Colonic mucosa (tissue), 4 donors: ENCODE results near the gene IRF2. TPM values are rescaled to one million over a fixed set of nuclear protein-coding genes. Genes with fewer than 3 reads are reported as not detected.
"Not testable (repeated sequence)": the region's sequence is repeated elsewhere in the genome, so short reads cannot be mapped to it uniquely, and the experiment has no call there.

ENCODE experiments used
- DNase-seq: peaks from one replicate; pipeline ENCODE4 v3.0.0-alpha.2; 2020
- H3K27ac ChIP-seq: fragments of 200-600 bp; one replicate; pipeline ENCODE4 v1.8.0; 2021
- H3K27me3 ChIP-seq: fragments of 200-600 bp; one replicate; pipeline ENCODE4 v1.8.0; 2021
- H3K36me3 ChIP-seq: fragments of 200-600 bp; one replicate; pipeline ENCODE4 v1.8.0; 2021
- H3K4me1 ChIP-seq: fragments of 200-600 bp; one replicate; pipeline ENCODE4 v1.8.0; 2021; ENCODE audit warnings: mild to moderate bottlenecking
- H3K4me3 ChIP-seq: fragments of 200-600 bp; one replicate; pipeline ENCODE4 v1.8.0; 2021
- H3K9ac ChIP-seq, 2 donors: one replicate each; pipeline ENCODE4 v1.7.0; 2013; ENCODE audit warnings: control low read depth in 2 of 2, low read depth in 2 of 2, low read length in 2 of 2
- H3K9me3 ChIP-seq: fragments of 200-600 bp; one replicate; pipeline ENCODE4 v1.8.0; 2021
- CTCF ChIP-seq: fragments of 200-600 bp; IDR thresholded peaks from one replicate; pipeline ENCODE4 v1.8.0; 2022; ENCODE audit warnings: antibody characterized with exemption, mild to moderate bottlenecking
- intact Hi-C: fragments of 100-400 bp; cut with DNase I; formaldehyde crosslinking; loops from one replicate; pipeline ENCODE4 v1.14.1; 2022
- total RNA-seq, 2 donors: library from RNA; stranded (reverse); fragmentation: NEBNext Ultra II Directional in 1 of 2; extraction: Animal tissue kit (Norgen Biotek cat#: 25700) in 1 of 2; gene quantifications; one replicate each; pipeline ENCODE4 v1.2.1, GENCODE V29; 2021
- donor health status: healthy.
- donor health status: DM: no; HTN: no; CAD: no.
- donor health status: DM: no; HTN: no; CAD: no.

The IRF2 gene
- total RNA-seq, 2 donors from 2014 or later, result 36.2 to 61.9 TPM

- peaks cover 28% of the 10 kb centered on the region for H3K4me1 ChIP-seq
- no peak overlapping the region for H3K4me3 ChIP-seq
- H3K36me3 ChIP-seq, result peaks cover 8% of the 10 kb centered on the region
- H3K27ac ChIP-seq, result peak overlapping the region; percentile 92
- intact Hi-C loops, result loop anchor here (5.0 kb wide), 2 partner anchors 38 to 152 kb away; no protein-coding TSS in a partner anchor
- DNase-seq, result no peak
- H3K27me3 ChIP-seq, result no peaks in the 10 kb centered on the region
- TF ChIP-seq CTCF, result no peak
- H3K9ac ChIP-seq, result peak overlapping the region; percentile 44 to 68
- no peaks in the 10 kb centered on the region for H3K9me3 ChIP-seq
These were observed 89.4 kb downstream of the IRF2 start for GRCh38 chr4:184384810-184385557.

GRCh38 chr4:184384056-184384809 lies 90.1 kb downstream of the IRF2 start:
- Histone ChIP-seq H3K9me3 (no peaks in the 10 kb centered on the region), H3K4me1 (peaks cover 28% of the 10 kb centered on the region), H3K36me3 (peaks cover 8% of the 10 kb centered on the region), H3K27ac (peak overlapping the region; percentile 92), H3K27me3 (no peaks in the 10 kb centered on the region), H3K9ac (peak overlapping the region; percentile 13 to 68), H3K4me3 (no peak overlapping the region)
- no peak for TF ChIP-seq CTCF
- intact Hi-C loops, result loop anchor here (5.0 kb wide), 1 partner anchor 37 kb away; no protein-coding TSS in a partner anchor
- DNase-seq, result peak; percentile 63

GRCh38 chr4:184383497-184384055 lies 90.8 kb downstream of the IRF2 start:
- no peaks in the 10 kb centered on the region for H3K9me3 ChIP-seq
- no peak for TF ChIP-seq CTCF
- peak overlapping the region in 1 of 2 donors; percentile 68 for H3K9ac ChIP-seq
- H3K27me3 ChIP-seq, result no peaks in the 10 kb centered on the region
- peak overlapping the region; percentile 92 for H3K27ac ChIP-seq
- peak; percentile 53 for DNase-seq
- intact Hi-C loops, result loop anchor here (5.0 kb wide), 1 partner anchor 36 kb away; no protein-coding TSS in a partner anchor
- H3K4me3 ChIP-seq, result no peak overlapping the region
- peaks cover 28% of the 10 kb centered on the region for H3K4me1 ChIP-seq
- peaks cover 4% of the 10 kb centered on the region for H3K36me3 ChIP-seq

GRCh38 chr4:184382189-184382846 lies 92.0 kb downstream of the IRF2 start:
- peak; percentile 48 for DNase-seq
- H3K9me3 ChIP-seq, result no peaks in the 10 kb centered on the region
- H3K27ac ChIP-seq, result peak overlapping the region; percentile 92
- H3K36me3 ChIP-seq, result no peaks in the 10 kb centered on the region
- no peaks in the 10 kb centered on the region for H3K27me3 ChIP-seq
- H3K4me3 ChIP-seq, result no peak overlapping the region
- intact Hi-C loops, result loop anchor here (5.0 kb wide), 1 partner anchor 35 kb away; no protein-coding TSS in a partner anchor
- peaks cover 28% of the 10 kb centered on the region for H3K4me1 ChIP-seq
- H3K9ac ChIP-seq, result peak overlapping the region in 1 of 2 donors; percentile 68
- TF ChIP-seq CTCF, result no peak

GRCh38 chr4:184380707-184381106 lies 93.6 kb downstream of the IRF2 start:
- TF ChIP-seq CTCF, result no peak
- H3K27me3 ChIP-seq, result no peaks in the 10 kb centered on the region
- H3K4me1 ChIP-seq, result peaks cover 23% of the 10 kb centered on the region
- DNase-seq, result no peak
- no peak overlapping the region for H3K4me3 ChIP-seq
- no peak overlapping the region for H3K27ac ChIP-seq
- H3K36me3 ChIP-seq, result no peaks in the 10 kb centered on the region
- no peak overlapping the region for H3K9ac ChIP-seq
- intact Hi-C loops, result loop anchor here (5.0 kb wide), 1 partner anchor 33 kb away; no protein-coding TSS in a partner anchor
- H3K9me3 ChIP-seq, result no peaks in the 10 kb centered on the region

- H3K9me3 ChIP-seq, result not testable (repeated sequence)
These were observed 94.1 kb downstream of the IRF2 start for GRCh38 chr4:184380214-184380613.

More at GRCh38 chr4:184380214-184380613, 94.1 kb downstream of the IRF2 start:
- not testable (repeated sequence) for H3K27me3 ChIP-seq, H3K4me3 ChIP-seq, H3K9ac ChIP-seq, H3K36me3 ChIP-seq, DNase-seq, H3K27ac ChIP-seq
- intact Hi-C loops, result loop anchor here (5.0 kb wide), 1 partner anchor 33 kb away; no protein-coding TSS in a partner anchor
- H3K4me1 ChIP-seq, result peaks cover 19% of the 10 kb centered on the region
